Astrocyte (in vitro differentiated cells and primary cell): ENCODE results near the gene ADGRB2. TPM values are rescaled to one million over a fixed set of nuclear protein-coding genes. Genes with fewer than 3 reads are reported as not detected.

Experiments
- DNase-seq: peaks from one replicate; pipeline ENCODE4 v3.0.0-alpha.2; 2010; ENCODE audit warnings: low read depth
- FAIRE-seq: peaks from 2 replicates; lab custom pipeline; 2011; peaks lifted over from hg19 to GRCh38; lab: Jason Lieb, UNC
- H2AFZ ChIP-seq: 2 replicates; pipeline ENCODE4 v1.6.0; 2012; ENCODE audit warnings: low read depth, low read length, inconsistent platforms
- H3K27ac ChIP-seq: 2 replicates; pipeline ENCODE4 v1.5.1; 2011; ENCODE audit warnings: low read depth, low read length, inconsistent platforms
- H3K27me3 ChIP-seq: 2 replicates; pipeline ENCODE4 v1.6.0; 2011; ENCODE audit warnings: low read length, inconsistent platforms; ENCODE audit not compliant: insufficient read depth
- H3K36me3 ChIP-seq: 2 replicates; pipeline ENCODE4 v1.5.1; 2011; ENCODE audit warnings: low read length, inconsistent platforms; ENCODE audit not compliant: insufficient read depth
- H3K4me1 ChIP-seq: 2 replicates; pipeline ENCODE4 v1.5.1; 2011; ENCODE audit warnings: low read length, inconsistent platforms; ENCODE audit not compliant: insufficient read depth
- H3K4me2 ChIP-seq: 2 replicates; pipeline ENCODE4 v1.6.0; 2012; ENCODE audit warnings: low read length, inconsistent platforms
- H3K4me3 ChIP-seq: 2 replicates; pipeline ENCODE4 v1.5.1; 2011; ENCODE audit warnings: low read depth, mild to moderate bottlenecking, low read length, inconsistent platforms; ENCODE audit not compliant: insufficient read depth
- H3K79me2 ChIP-seq: 2 replicates; pipeline ENCODE4 v1.6.0; 2012; ENCODE audit warnings: mild to moderate bottlenecking, low read length, inconsistent platforms; ENCODE audit not compliant: insufficient read depth
- H3K9ac ChIP-seq: 2 replicates; pipeline ENCODE4 v1.6.0; 2012; ENCODE audit warnings: mild to moderate bottlenecking, low read length, inconsistent platforms
- H3K9me3 ChIP-seq: 2 replicates; pipeline ENCODE4 v1.5.1; 2012; ENCODE audit warnings: low read depth, mild to moderate bottlenecking, low read length, inconsistent platforms; ENCODE audit not compliant: insufficient read depth
- H4K20me1 ChIP-seq: 2 replicates; pipeline ENCODE4 v1.6.0; 2012; ENCODE audit warnings: low read length, inconsistent platforms; ENCODE audit not compliant: insufficient read depth
- H3K27ac Mint-ChIP-seq: one replicate; pipeline ENCODE4 v1.8.0; 2021; ENCODE audit warnings: mild to moderate bottlenecking, mixed read lengths; ENCODE audit not compliant: unreplicated experiment
- H3K27me3 Mint-ChIP-seq: one replicate; pipeline ENCODE4 v1.8.0; 2021; ENCODE audit warnings: low read depth, mixed read lengths; ENCODE audit not compliant: unreplicated experiment
- H3K36me3 Mint-ChIP-seq: one replicate; pipeline ENCODE4 v1.8.0; 2021; ENCODE audit warnings: low read depth, mixed read lengths; ENCODE audit not compliant: unreplicated experiment
- H3K4me1 Mint-ChIP-seq: one replicate; pipeline ENCODE4 v1.8.0; 2021; ENCODE audit warnings: low read depth, mixed read lengths; ENCODE audit not compliant: unreplicated experiment
- H3K4me3 Mint-ChIP-seq: one replicate; pipeline ENCODE4 v1.8.0; 2021; ENCODE audit warnings: mild to moderate bottlenecking, moderate library complexity, mixed read lengths; ENCODE audit not compliant: unreplicated experiment
- H3K9me3 Mint-ChIP-seq: one replicate; pipeline ENCODE4 v1.8.0; 2021; ENCODE audit warnings: mild to moderate bottlenecking, mixed read lengths; ENCODE audit not compliant: unreplicated experiment
- EZH2 ChIP-seq: IDR thresholded peaks from 2 replicates; pipeline ENCODE4 v1.6.1; 2012; ENCODE audit warnings: mild to moderate bottlenecking, low read length, inconsistent platforms; ENCODE audit not compliant: insufficient read depth
- total RNA-seq: library from RNA; stranded (reverse); gene quantifications from 2 replicates; pipeline ENCODE4 v1.2.1, GENCODE V29; 2021
- TF ChIP-seq, protein P1 (sequence below): IDR thresholded peaks from 2 replicates; pipeline ENCODE4 v1.5.1; 2011; ENCODE audit warnings: low read depth, mild to moderate bottlenecking, inconsistent platforms, low read length, moderate library complexity; ENCODE audit not compliant: insufficient read depth

ADGRB2 gene
- total RNA-seq, 1 donor from 2014 or later, result 25.8 TPM

GRCh38 chr1:31717341-31717740 is 46.8 kb downstream of the ADGRB2 start:
- TF ChIP-seq, protein P1, sequence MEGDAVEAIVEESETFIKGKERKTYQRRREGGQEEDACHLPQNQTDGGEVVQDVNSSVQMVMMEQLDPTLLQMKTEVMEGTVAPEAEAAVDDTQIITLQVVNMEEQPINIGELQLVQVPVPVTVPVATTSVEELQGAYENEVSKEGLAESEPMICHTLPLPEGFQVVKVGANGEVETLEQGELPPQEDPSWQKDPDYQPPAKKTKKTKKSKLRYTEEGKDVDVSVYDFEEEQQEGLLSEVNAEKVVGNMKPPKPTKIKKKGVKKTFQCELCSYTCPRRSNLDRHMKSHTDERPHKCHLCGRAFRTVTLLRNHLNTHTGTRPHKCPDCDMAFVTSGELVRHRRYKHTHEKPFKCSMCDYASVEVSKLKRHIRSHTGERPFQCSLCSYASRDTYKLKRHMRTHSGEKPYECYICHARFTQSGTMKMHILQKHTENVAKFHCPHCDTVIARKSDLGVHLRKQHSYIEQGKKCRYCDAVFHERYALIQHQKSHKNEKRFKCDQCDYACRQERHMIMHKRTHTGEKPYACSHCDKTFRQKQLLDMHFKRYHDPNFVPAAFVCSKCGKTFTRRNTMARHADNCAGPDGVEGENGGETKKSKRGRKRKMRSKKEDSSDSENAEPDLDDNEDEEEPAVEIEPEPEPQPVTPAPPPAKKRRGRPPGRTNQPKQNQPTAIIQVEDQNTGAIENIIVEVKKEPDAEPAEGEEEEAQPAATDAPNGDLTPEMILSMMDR, result no peak
- no peak for TF ChIP-seq EZH2
- H4K20me1 ChIP-seq, result no peaks in the 10 kb centered on the region
- H3K9me3 Mint-ChIP-seq, result peaks cover 7% of the 10 kb centered on the region
- H3K27me3 Mint-ChIP-seq, result peaks cover 38% of the 10 kb centered on the region
- no peaks in the 10 kb centered on the region for H3K36me3 ChIP-seq
- no peak overlapping the region for H3K4me2 ChIP-seq
- no peaks in the 10 kb centered on the region for H3K36me3 Mint-ChIP-seq
- H3K79me2 ChIP-seq, result no peaks in the 10 kb centered on the region
- H3K9ac ChIP-seq, result no peak overlapping the region
- no peaks in the 10 kb centered on the region for H3K9me3 ChIP-seq
- H2AFZ ChIP-seq, result no peak overlapping the region
- H3K4me3 Mint-ChIP-seq, result no peak overlapping the region
- peaks cover 35% of the 10 kb centered on the region for H3K4me1 Mint-ChIP-seq
- no peak overlapping the region for H3K4me3 ChIP-seq
- H3K27me3 ChIP-seq, result peaks cover 7% of the 10 kb centered on the region
- peak overlapping the region; percentile 69 for H3K27ac Mint-ChIP-seq
- DNase-seq (peak; percentile 39), FAIRE-seq (no peak)
- H3K27ac ChIP-seq, result no peak overlapping the region
- peaks cover 39% of the 10 kb centered on the region for H3K4me1 ChIP-seq

DNA sequence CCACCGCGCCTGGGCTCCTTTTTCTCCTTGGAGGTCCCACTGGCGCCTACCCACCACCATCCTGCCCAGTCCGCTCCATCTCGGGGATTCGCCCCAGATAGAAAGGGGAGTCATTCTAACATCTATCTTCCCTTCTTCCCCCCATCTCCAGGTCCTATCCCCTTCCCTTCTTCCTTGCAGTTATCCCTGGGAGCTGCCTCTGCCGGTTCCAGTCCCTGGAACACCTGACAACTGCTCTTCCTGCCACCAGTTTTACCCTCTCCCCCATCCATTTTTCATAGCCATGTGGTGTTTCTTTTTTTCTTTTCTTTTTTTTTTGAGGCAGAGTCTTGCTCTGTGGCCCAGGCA is 48.3 kb downstream of the ADGRB2 start:
- peaks cover 52% of the 10 kb centered on the region for H3K4me1 ChIP-seq
- no peak overlapping the region for H3K4me3 ChIP-seq

More for the DNA sequence above, 48.3 kb downstream of the ADGRB2 start:
- no peak overlapping the region for H3K9ac ChIP-seq
- Mint-ChIP-seq H3K27ac (no peak overlapping the region), H3K4me3 (peak overlapping the region; percentile 35), H3K9me3 (peaks cover 1% of the 10 kb centered on the region), H3K36me3 (no peaks in the 10 kb centered on the region), H3K4me1 (peaks cover 41% of the 10 kb centered on the region), H3K27me3 (peaks cover 25% of the 10 kb centered on the region)
- no peak overlapping the region for H3K27ac ChIP-seq
- no peaks in the 10 kb centered on the region for H3K36me3 ChIP-seq
- FAIRE-seq (no peak), DNase-seq (no peak)
- no peaks in the 10 kb centered on the region for H3K79me2 ChIP-seq
- H4K20me1 ChIP-seq, result no peaks in the 10 kb centered on the region
- H2AFZ ChIP-seq, result no peak overlapping the region
- no peaks in the 10 kb centered on the region for H3K9me3 ChIP-seq
- TF ChIP-seq, protein P1, result no peak
- TF ChIP-seq EZH2, result no peak
- H3K27me3 ChIP-seq, result peaks cover 7% of the 10 kb centered on the region
- peak overlapping the region; percentile 78 for H3K4me2 ChIP-seq
